HepG2 (cell line): Measurements from ENCODE around the gene KLF16. TPM values are rescaled to one million over a fixed set of nuclear protein-coding genes. Genes with fewer than 3 reads are reported as not detected.

ENCODE experiments used
- CHCHD3 ChIP-seq: sonication (generic); formaldehyde crosslinking; IDR thresholded peaks from 2 replicates; pipeline ENCODE4 v1.8.0; 2022; ENCODE audit warnings: mild to moderate bottlenecking, missing genetic modification reagents, moderate library complexity
- KMT2B ChIP-seq: IDR thresholded peaks from 2 replicates; pipeline ENCODE4 v1.6.1; 2016; ENCODE audit warnings: missing genetic modification reagents, missing compliant biosample characterization
- MTA3 ChIP-seq: sonication (generic); formaldehyde crosslinking; IDR thresholded peaks from 2 replicates; pipeline ENCODE4 v1.4.0; 2020; ENCODE audit warnings: missing genetic modification reagents
- TBX2 ChIP-seq: sonication (generic); formaldehyde crosslinking; IDR thresholded peaks from 2 replicates; pipeline ENCODE4 v1.5.0; 2020; ENCODE audit warnings: missing genetic modification reagents, mild to moderate bottlenecking, borderline replicate concordance
- ZBTB3 ChIP-seq: sonication (generic); formaldehyde crosslinking; IDR thresholded peaks from 2 replicates; pipeline ENCODE4 v1.4.0; 2020; ENCODE audit warnings: low read depth, mild to moderate bottlenecking, moderate library complexity, missing genetic modification reagents, borderline replicate concordance
- ZFP41 ChIP-seq: sonication (generic); formaldehyde crosslinking; IDR thresholded peaks from 2 replicates; pipeline ENCODE4 v1.4.0; 2020; ENCODE audit warnings: mild to moderate bottlenecking, missing genetic modification reagents, borderline replicate concordance
- ZNF230 ChIP-seq: sonication (generic); formaldehyde crosslinking; IDR thresholded peaks from 2 replicates; pipeline ENCODE4 v1.4.0; 2020; ENCODE audit warnings: mild to moderate bottlenecking, missing genetic modification reagents
- ZNF33B ChIP-seq: sonication (generic); formaldehyde crosslinking; IDR thresholded peaks from 2 replicates; pipeline ENCODE4 v1.5.1; 2020; ENCODE audit warnings: mild to moderate bottlenecking, missing genetic modification reagents
- ZNF446 ChIP-seq: sonication (generic); formaldehyde crosslinking; IDR thresholded peaks from 2 replicates; pipeline ENCODE4 v1.5.0; 2020; ENCODE audit warnings: mild to moderate bottlenecking, missing genetic modification reagents
- ZNF530 ChIP-seq: sonication (generic); formaldehyde crosslinking; IDR thresholded peaks from 2 replicates; pipeline ENCODE4 v1.5.0; 2020; ENCODE audit warnings: low read depth, mild to moderate bottlenecking, missing genetic modification reagents
- ZNF737 ChIP-seq: sonication (generic); formaldehyde crosslinking; IDR thresholded peaks from 2 replicates; pipeline ENCODE4 v1.5.0; 2020; ENCODE audit warnings: missing genetic modification reagents, mild to moderate bottlenecking, borderline replicate concordance
- ZNF776 ChIP-seq: sonication (generic); formaldehyde crosslinking; IDR thresholded peaks from 2 replicates; pipeline ENCODE4 v1.4.0; 2020; ENCODE audit warnings: mild to moderate bottlenecking, missing genetic modification reagents
- ZNF782 ChIP-seq: sonication (generic); formaldehyde crosslinking; IDR thresholded peaks from 2 replicates; pipeline ENCODE4 v1.4.0; 2020; ENCODE audit warnings: missing genetic modification reagents, mild to moderate bottlenecking, borderline replicate concordance
- polyA plus RNA-seq, 8 experiments: library from polyadenylated mRNA; depleted of rRNA in 3 of 8; stranded (reverse) in 7 of 8; unstranded in 1 of 8; fragments of >200 nt; fragmentation: Illumina TruSeq in 4 of 8; extraction: Trizol in 4 of 8; gene quantifications; 2 replicates each; pipeline versions ENCODE4 v1.2.1 to v1.2.3, GENCODE V29; 2011 to 2016; ENCODE audit warnings: low read depth in 4 of 8, missing spikeins in 1 of 8, mixed read lengths in 1 of 8; ENCODE audit not compliant: insufficient read depth in 1 of 8
- total RNA-seq, 5 experiments: library from RNA; depleted of rRNA; stranded (reverse); fragments of >200 nt; fragmentation: Illumina TruSeq; extraction: Trizol; gene quantifications; 2 replicates each; pipeline ENCODE4 v1.2.3, GENCODE V29; 2016; ENCODE audit warnings: low read depth in 1 of 5
- TF ChIP-seq, protein P1 (sequence below): sonication (generic); formaldehyde crosslinking; IDR thresholded peaks from 2 replicates; pipeline ENCODE4 v1.4.0; 2020; ENCODE audit warnings: missing genetic modification reagents
- TF ChIP-seq, protein P2 (sequence below): sonication (generic); formaldehyde crosslinking; IDR thresholded peaks from 2 replicates; pipeline ENCODE4 v1.8.0; 2022; ENCODE audit warnings: mild to moderate bottlenecking, missing genetic modification reagents, borderline replicate concordance
- TF ChIP-seq, protein P3 (sequence below): sonication (generic); formaldehyde crosslinking; IDR thresholded peaks from 2 replicates; pipeline ENCODE4 v1.9.0; 2021; ENCODE audit warnings: missing genetic modification reagents, borderline replicate concordance
- TF ChIP-seq, protein P4 (sequence below): sonication (generic); formaldehyde crosslinking; IDR thresholded peaks from 2 replicates; pipeline ENCODE4 v1.4.0; 2020; ENCODE audit warnings: mild to moderate bottlenecking, missing genetic modification reagents
- TF ChIP-seq, protein P5 (sequence below): sonication (generic); formaldehyde crosslinking; IDR thresholded peaks from 2 replicates; pipeline ENCODE4 v1.4.0; 2020; ENCODE audit warnings: missing genetic modification reagents, borderline replicate concordance

The KLF16 gene
- total and polyA plus RNA-seq, 2 of the 13 experiments (the other 11 are each of a cell fraction or from before 2014, with no cell fraction given) = 3.5 to 6.7 TPM

DNA sequence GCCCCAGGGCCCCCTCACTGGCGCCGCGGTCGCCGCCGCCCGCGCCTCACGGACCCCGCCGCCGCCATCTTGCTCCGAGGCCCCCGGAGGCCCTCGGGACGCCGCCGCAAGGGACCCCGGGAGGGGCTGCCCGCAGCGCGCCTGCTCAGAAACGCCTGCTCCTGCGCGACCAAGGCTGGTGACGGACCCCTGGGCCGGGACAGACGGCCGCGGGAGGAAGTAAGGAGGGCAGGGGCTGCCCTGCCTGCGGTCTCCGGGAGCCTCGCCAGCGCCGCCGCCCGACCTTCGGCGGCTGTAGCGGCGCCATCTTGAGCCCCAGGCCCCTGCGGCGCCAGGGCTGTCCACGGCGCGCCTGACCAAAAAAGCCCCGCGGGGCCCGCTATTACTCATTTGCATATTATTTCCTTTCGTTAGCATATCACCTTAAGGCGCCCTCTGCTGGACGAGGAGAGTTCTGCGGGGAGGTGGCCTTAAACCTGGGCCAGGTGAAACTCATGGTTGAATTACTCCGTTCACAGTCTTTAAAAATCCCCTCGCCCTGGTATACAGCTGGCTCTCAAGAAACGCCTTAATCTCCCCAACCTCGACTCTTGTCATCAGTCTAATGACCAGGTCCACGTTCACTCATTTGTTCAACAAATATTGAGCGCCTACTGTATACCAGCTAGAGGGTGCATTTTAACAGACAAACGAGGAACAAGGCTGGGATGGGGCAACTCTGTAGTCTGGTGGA, 14.8 kb downstream of the KLF16 start, which contains the start of gene REXO1 (continued):
- no peak for TF ChIP-seq CHCHD3 (CRISPR knock-in tag)
- TF ChIP-seq, protein P1, sequence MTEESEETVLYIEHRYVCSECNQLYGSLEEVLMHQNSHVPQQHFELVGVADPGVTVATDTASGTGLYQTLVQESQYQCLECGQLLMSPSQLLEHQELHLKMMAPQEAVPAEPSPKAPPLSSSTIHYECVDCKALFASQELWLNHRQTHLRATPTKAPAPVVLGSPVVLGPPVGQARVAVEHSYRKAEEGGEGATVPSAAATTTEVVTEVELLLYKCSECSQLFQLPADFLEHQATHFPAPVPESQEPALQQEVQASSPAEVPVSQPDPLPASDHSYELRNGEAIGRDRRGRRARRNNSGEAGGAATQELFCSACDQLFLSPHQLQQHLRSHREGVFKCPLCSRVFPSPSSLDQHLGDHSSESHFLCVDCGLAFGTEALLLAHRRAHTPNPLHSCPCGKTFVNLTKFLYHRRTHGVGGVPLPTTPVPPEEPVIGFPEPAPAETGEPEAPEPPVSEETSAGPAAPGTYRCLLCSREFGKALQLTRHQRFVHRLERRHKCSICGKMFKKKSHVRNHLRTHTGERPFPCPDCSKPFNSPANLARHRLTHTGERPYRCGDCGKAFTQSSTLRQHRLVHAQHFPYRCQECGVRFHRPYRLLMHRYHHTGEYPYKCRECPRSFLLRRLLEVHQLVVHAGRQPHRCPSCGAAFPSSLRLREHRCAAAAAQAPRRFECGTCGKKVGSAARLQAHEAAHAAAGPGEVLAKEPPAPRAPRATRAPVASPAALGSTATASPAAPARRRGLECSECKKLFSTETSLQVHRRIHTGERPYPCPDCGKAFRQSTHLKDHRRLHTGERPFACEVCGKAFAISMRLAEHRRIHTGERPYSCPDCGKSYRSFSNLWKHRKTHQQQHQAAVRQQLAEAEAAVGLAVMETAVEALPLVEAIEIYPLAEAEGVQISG (CRISPR knock-in tag) = peak; percentile 63
- no peak for TF ChIP-seq ZNF530 (CRISPR knock-in tag)
- TF ChIP-seq, protein P2, sequence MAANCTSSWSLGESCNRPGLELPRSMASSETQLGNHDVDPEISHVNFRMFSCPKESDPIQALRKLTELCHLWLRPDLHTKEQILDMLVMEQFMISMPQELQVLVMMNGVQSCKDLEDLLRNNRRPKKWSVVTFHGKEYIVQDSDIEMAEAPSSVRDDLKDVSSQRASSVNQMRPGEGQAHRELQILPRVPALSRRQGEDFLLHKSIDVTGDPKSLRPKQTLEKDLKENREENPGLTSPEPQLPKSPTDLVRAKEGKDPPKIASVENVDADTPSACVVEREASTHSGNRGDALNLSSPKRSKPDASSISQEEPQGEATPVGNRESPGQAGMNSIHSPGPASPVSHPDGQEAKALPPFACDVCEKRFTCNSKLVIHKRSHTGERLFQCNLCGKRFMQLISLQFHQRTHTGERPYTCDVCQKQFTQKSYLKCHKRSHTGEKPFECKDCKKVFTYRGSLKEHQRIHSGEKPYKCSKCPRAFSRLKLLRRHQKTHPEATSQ (CRISPR knock-in tag) = no peak
- TF ChIP-seq ZNF737 (CRISPR knock-in tag) = no peak
- no peak for TF ChIP-seq ZNF776 (CRISPR knock-in tag)
- TF ChIP-seq, protein P3, sequence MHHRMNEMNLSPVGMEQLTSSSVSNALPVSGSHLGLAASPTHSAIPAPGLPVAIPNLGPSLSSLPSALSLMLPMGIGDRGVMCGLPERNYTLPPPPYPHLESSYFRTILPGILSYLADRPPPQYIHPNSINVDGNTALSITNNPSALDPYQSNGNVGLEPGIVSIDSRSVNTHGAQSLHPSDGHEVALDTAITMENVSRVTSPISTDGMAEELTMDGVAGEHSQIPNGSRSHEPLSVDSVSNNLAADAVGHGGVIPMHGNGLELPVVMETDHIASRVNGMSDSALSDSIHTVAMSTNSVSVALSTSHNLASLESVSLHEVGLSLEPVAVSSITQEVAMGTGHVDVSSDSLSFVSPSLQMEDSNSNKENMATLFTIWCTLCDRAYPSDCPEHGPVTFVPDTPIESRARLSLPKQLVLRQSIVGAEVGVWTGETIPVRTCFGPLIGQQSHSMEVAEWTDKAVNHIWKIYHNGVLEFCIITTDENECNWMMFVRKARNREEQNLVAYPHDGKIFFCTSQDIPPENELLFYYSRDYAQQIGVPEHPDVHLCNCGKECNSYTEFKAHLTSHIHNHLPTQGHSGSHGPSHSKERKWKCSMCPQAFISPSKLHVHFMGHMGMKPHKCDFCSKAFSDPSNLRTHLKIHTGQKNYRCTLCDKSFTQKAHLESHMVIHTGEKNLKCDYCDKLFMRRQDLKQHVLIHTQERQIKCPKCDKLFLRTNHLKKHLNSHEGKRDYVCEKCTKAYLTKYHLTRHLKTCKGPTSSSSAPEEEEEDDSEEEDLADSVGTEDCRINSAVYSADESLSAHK (CRISPR knock-in tag) = no peak
- no peak for TF ChIP-seq MTA3 (CRISPR knock-in tag)
- peak; percentile 84 for TF ChIP-seq ZNF446 (CRISPR knock-in tag)
- TF ChIP-seq ZNF33B (CRISPR knock-in tag) = no peak
- no peak for TF ChIP-seq ZFP41
- TF ChIP-seq TBX2 (CRISPR knock-in tag) = peak; percentile 85
- TF ChIP-seq KMT2B (CRISPR knock-in tag) = no peak; the same call in 1 of the 2 replicates
- no peak for TF ChIP-seq ZNF782 (CRISPR knock-in tag)
- no peak for TF ChIP-seq ZNF230 (CRISPR knock-in tag)
- TF ChIP-seq, protein P4, sequence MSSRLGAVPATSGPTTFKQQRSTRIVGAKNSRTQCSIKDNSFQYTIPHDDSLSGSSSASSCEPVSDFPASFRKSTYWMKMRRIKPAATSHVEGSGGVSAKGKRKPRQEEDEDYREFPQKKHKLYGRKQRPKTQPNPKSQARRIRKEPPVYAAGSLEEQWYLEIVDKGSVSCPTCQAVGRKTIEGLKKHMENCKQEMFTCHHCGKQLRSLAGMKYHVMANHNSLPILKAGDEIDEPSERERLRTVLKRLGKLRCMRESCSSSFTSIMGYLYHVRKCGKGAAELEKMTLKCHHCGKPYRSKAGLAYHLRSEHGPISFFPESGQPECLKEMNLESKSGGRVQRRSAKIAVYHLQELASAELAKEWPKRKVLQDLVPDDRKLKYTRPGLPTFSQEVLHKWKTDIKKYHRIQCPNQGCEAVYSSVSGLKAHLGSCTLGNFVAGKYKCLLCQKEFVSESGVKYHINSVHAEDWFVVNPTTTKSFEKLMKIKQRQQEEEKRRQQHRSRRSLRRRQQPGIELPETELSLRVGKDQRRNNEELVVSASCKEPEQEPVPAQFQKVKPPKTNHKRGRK (CRISPR knock-in tag) = no peak
- TF ChIP-seq, protein P5, sequence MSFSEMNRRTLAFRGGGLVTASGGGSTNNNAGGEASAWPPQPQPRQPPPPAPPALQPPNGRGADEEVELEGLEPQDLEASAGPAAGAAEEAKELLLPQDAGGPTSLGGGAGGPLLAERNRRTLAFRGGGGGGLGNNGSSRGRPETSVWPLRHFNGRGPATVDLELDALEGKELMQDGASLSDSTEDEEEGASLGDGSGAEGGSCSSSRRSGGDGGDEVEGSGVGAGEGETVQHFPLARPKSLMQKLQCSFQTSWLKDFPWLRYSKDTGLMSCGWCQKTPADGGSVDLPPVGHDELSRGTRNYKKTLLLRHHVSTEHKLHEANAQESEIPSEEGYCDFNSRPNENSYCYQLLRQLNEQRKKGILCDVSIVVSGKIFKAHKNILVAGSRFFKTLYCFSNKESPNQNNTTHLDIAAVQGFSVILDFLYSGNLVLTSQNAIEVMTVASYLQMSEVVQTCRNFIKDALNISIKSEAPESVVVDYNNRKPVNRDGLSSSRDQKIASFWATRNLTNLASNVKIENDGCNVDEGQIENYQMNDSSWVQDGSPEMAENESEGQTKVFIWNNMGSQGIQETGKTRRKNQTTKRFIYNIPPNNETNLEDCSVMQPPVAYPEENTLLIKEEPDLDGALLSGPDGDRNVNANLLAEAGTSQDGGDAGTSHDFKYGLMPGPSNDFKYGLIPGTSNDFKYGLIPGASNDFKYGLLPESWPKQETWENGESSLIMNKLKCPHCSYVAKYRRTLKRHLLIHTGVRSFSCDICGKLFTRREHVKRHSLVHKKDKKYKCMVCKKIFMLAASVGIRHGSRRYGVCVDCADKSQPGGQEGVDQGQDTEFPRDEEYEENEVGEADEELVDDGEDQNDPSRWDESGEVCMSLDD (CRISPR knock-in tag) = no peak
- no peak for TF ChIP-seq ZBTB3 (CRISPR knock-in tag)
